Smooth muscle cell (in vitro differentiated cells): ENCODE measurements around the gene TJAP1. TPM values are rescaled to one million over a fixed set of nuclear protein-coding genes. Genes with fewer than 3 reads are reported as not detected.

ENCODE experiments used
- DNase-seq: peaks from one replicate; lab custom pipeline; 2025; ENCODE audit not compliant: unreplicated experiment; lab: John Stamatoyannopoulos, UW
- H2AFZ ChIP-seq: fragments of 200-600 bp; sonication (generic); 2 replicates; pipeline ENCODE4 v1.6.0; 2016; ENCODE audit warnings: antibody characterized with exemption, low read depth, mild to moderate bottlenecking
- H3F3A ChIP-seq: fragments of 200-600 bp; sonication (generic); 2 replicates; pipeline ENCODE4 v1.6.0; 2017; ENCODE audit warnings: antibody characterized with exemption, low read depth
- H3K27ac ChIP-seq: fragments of 200-600 bp; sonication (generic); 2 replicates; pipeline ENCODE4 v1.5.1; 2016; ENCODE audit warnings: low read depth, mild to moderate bottlenecking
- H3K27me3 ChIP-seq: fragments of 200-600 bp; sonication (generic); 2 replicates; pipeline ENCODE4 v1.6.1; 2016; ENCODE audit warnings: low read depth, mild to moderate bottlenecking
- H3K36me3 ChIP-seq: fragments of 200-600 bp; sonication (generic); 2 replicates; pipeline ENCODE4 v1.5.1; 2016; ENCODE audit warnings: low read depth
- H3K4me1 ChIP-seq: fragments of 200-600 bp; sonication (generic); 2 replicates; pipeline ENCODE4 v1.5.1; 2016; ENCODE audit warnings: low read depth
- H3K4me2 ChIP-seq: fragments of 200-600 bp; sonication (generic); 2 replicates; pipeline ENCODE4 v1.6.0; 2016; ENCODE audit warnings: mild to moderate bottlenecking
- H3K4me3 ChIP-seq: fragments of 200-600 bp; sonication (generic); 2 replicates; pipeline ENCODE4 v1.5.1; 2016; ENCODE audit warnings: mild to moderate bottlenecking
- H3K79me2 ChIP-seq: fragments of 200-600 bp; sonication (generic); 2 replicates; pipeline ENCODE4 v1.6.0; 2016; ENCODE audit warnings: low read depth, mild to moderate bottlenecking
- H3K9ac ChIP-seq: fragments of 200-600 bp; sonication (generic); 2 replicates; pipeline ENCODE4 v1.6.0; 2016; ENCODE audit warnings: low read depth
- H3K9me3 ChIP-seq: fragments of 200-600 bp; sonication (generic); replicated peaks from 2 replicates; pipeline ENCODE4 v1.5.1; 2016; ENCODE audit warnings: low read depth
- H4K20me1 ChIP-seq: fragments of 200-600 bp; sonication (generic); 2 replicates; pipeline ENCODE4 v1.6.0; 2016; ENCODE audit warnings: low read depth
- CTCF ChIP-seq: fragments of 200-600 bp; sonication (generic); IDR thresholded peaks from 2 replicates; pipeline ENCODE4 v1.5.1; 2017; ENCODE audit warnings: borderline replicate concordance, mild to moderate bottlenecking, antibody characterized with exemption; ENCODE audit not compliant: insufficient read depth, poor library complexity, severe bottlenecking
- WGBS: methylation state at CpG from one replicate; pipeline ENCODE4 v1.1.7; 2016; ENCODE audit warnings: low lambda C conversion rate; 5-methylcytosine and 5-hydroxymethylcytosine counted together
- polyA plus RNA-seq: library from polyadenylated mRNA; unstranded; fragments of >200 nt; fragmentation: Nextera tagmentation; extraction: Ambion mirVana; gene quantifications from 2 replicates; pipeline ENCODE4 v1.2.1, GENCODE V29; 2016
- total RNA-seq: library from RNA; depleted of rRNA; stranded (reverse); fragments of >200 nt; gene quantifications from 2 replicates; pipeline ENCODE4 v1.2.3, GENCODE V29; 2014

The TJAP1 gene
- total and polyA plus RNA-seq, 2 experiments from 2014 or later = 9.3 to 13.5 TPM

GRCh38 chr6:43492673-43493072, 15.3 kb downstream of the TJAP1 start:
- peak overlapping the region; percentile 9 for H3K4me2 ChIP-seq
- H4K20me1 ChIP-seq = no peaks in the 10 kb centered on the region
- no peak overlapping the region for H3K4me3 ChIP-seq
- H3K9me3 ChIP-seq = no peaks in the 10 kb centered on the region
- DNase-seq = no peak
- H3K27ac ChIP-seq = no peak overlapping the region
- H3K9ac ChIP-seq = no peak overlapping the region
- no peaks in the 10 kb centered on the region for H3K27me3 ChIP-seq
- no peaks in the 10 kb centered on the region for H3F3A ChIP-seq
- H2AFZ ChIP-seq = no peak overlapping the region
- peaks cover 28% of the 10 kb centered on the region for H3K4me1 ChIP-seq
- H3K36me3 ChIP-seq = no peaks in the 10 kb centered on the region
- TF ChIP-seq CTCF = no peak
- peaks cover 19% of the 10 kb centered on the region for H3K79me2 ChIP-seq
- 77% methylated on average over 3 of the region's 3 CpGs for WGBS

- Histone ChIP-seq H3K4me2 (no peak overlapping the region), H3K27me3 (no peaks in the 10 kb centered on the region), H3K9ac (no peak overlapping the region), H3K4me3 (no peak overlapping the region), H3K36me3 (no peaks in the 10 kb centered on the region), H3K4me1 (peaks cover 28% of the 10 kb centered on the region), H3K79me2 (peaks cover 13% of the 10 kb centered on the region), H3F3A (no peaks in the 10 kb centered on the region), H3K9me3 (no peaks in the 10 kb centered on the region), H4K20me1 (no peaks in the 10 kb centered on the region), H3K27ac (no peak overlapping the region), H2AFZ (no peak overlapping the region)
- DNase-seq = no peak
- no peak for TF ChIP-seq CTCF
- 73% methylated on average over 2 of the region's 2 CpGs for WGBS
Observed at GRCh38 chr6:43493230-43493629, 15.9 kb downstream of the TJAP1 start.

GRCh38 chr6:43493833-43494232, 16.5 kb downstream of the TJAP1 start:
- no peak overlapping the region for H3K4me3 ChIP-seq
- WGBS = 78% methylated on average over 7 of the region's 7 CpGs
- H2AFZ ChIP-seq = no peak overlapping the region
- no peaks in the 10 kb centered on the region for H3F3A ChIP-seq
- no peak overlapping the region for H3K4me2 ChIP-seq
- peak overlapping the region; percentile 15 for H3K27ac ChIP-seq
- no peaks in the 10 kb centered on the region for H3K9me3 ChIP-seq
- H3K79me2 ChIP-seq = peaks cover 7% of the 10 kb centered on the region
- H3K4me1 ChIP-seq = peaks cover 28% of the 10 kb centered on the region
- DNase-seq = no peak
- H3K9ac ChIP-seq = no peak overlapping the region
- no peaks in the 10 kb centered on the region for H4K20me1 ChIP-seq
- no peak for TF ChIP-seq CTCF
- no peaks in the 10 kb centered on the region for H3K36me3 ChIP-seq
- H3K27me3 ChIP-seq = no peaks in the 10 kb centered on the region

- Histone ChIP-seq H3K27me3 (no peaks in the 10 kb centered on the region), H3K36me3 (no peaks in the 10 kb centered on the region), H3K4me1 (peaks cover 23% of the 10 kb centered on the region), H4K20me1 (no peaks in the 10 kb centered on the region), H3K27ac (peak overlapping the region; percentile 15), H3K9ac (no peak overlapping the region), H3F3A (no peaks in the 10 kb centered on the region), H3K9me3 (no peaks in the 10 kb centered on the region), H3K4me2 (no peak overlapping the region), H3K79me2 (peaks cover 7% of the 10 kb centered on the region), H3K4me3 (no peak overlapping the region), H2AFZ (no peak overlapping the region)
- 71% methylated on average over 6 of the region's 6 CpGs for WGBS
- DNase-seq = no peak
- TF ChIP-seq CTCF = no peak
Observed at GRCh38 chr6:43494321-43494720, 17.0 kb downstream of the TJAP1 start.
